Nephron progenitor cell (in vitro differentiated cells): ENCODE measurements around the gene MACIR.

Experiments used
- DNase-seq: peaks from one replicate; pipeline ENCODE4 v3.0.0; 2021
- H3K27ac Mint-ChIP-seq: 2 replicates; pipeline ENCODE4 v1.8.0; 2021; ENCODE audit warnings: mild to moderate bottlenecking, moderate library complexity, mixed read lengths
- H3K27me3 Mint-ChIP-seq: 2 replicates; pipeline ENCODE4 v1.8.0; 2021; ENCODE audit warnings: mild to moderate bottlenecking, low read depth, mixed read lengths; ENCODE audit not compliant: poor library complexity
- H3K36me3 Mint-ChIP-seq: 2 replicates; pipeline ENCODE4 v1.8.0; 2021; ENCODE audit warnings: low read depth, mixed read lengths
- H3K4me1 Mint-ChIP-seq: 2 replicates; pipeline ENCODE4 v1.8.0; 2021; ENCODE audit warnings: mixed read lengths
- H3K4me3 Mint-ChIP-seq: 2 replicates; pipeline ENCODE4 v1.8.0; 2021; ENCODE audit warnings: mild to moderate bottlenecking, moderate library complexity, mixed read lengths
- H3K9me3 Mint-ChIP-seq: 2 replicates; pipeline ENCODE4 v1.8.0; 2021; ENCODE audit warnings: mild to moderate bottlenecking, moderate library complexity, mixed read lengths
- CTCF ChIP-seq: fragments of 200-600 bp; sonication (generic); IDR thresholded peaks from 2 replicates; pipeline ENCODE4 v1.5.0; 2021; ENCODE audit warnings: antibody characterized with exemption

The MACIR gene

GRCh38 chr5:103271570-103272289, 13.2 kb downstream of the MACIR start:
- DNase-seq: no peak
- Mint-ChIP-seq H3K27me3 (no peaks in the 10 kb centered on the region), H3K9me3 (no peaks in the 10 kb centered on the region), H3K4me1 (no peaks in the 10 kb centered on the region), H3K27ac (no peak overlapping the region), H3K4me3 (no peak overlapping the region), H3K36me3 (peaks cover 21% of the 10 kb centered on the region)
- no peak for TF ChIP-seq CTCF

DNA sequence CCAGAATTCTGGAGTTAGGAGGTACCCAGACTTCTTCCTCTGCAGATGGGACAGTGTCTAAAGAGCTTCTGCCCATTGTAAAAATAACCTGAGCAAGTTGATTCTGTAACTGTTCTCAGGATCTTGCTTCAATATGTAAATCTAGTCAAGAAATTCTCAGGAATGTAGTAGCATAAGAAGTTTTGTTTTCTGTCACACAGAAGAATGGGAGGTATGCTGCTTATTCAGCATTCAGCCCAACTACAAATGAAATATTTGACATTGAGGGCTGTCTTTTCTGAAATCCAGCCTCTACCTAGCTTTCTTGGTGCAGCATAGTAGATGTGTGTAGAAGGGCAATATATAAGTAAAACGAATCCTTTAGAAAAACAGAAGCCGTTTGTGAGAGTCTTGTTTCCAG, 13.8 kb downstream of the MACIR start:
- Mint-ChIP-seq H3K9me3 (no peaks in the 10 kb centered on the region), H3K4me3 (no peak overlapping the region), H3K36me3 (peaks cover 21% of the 10 kb centered on the region), H3K27ac (no peak overlapping the region), H3K27me3 (no peaks in the 10 kb centered on the region), H3K4me1 (no peaks in the 10 kb centered on the region)
- DNase-seq: no peak
- no peak for TF ChIP-seq CTCF

DNA sequence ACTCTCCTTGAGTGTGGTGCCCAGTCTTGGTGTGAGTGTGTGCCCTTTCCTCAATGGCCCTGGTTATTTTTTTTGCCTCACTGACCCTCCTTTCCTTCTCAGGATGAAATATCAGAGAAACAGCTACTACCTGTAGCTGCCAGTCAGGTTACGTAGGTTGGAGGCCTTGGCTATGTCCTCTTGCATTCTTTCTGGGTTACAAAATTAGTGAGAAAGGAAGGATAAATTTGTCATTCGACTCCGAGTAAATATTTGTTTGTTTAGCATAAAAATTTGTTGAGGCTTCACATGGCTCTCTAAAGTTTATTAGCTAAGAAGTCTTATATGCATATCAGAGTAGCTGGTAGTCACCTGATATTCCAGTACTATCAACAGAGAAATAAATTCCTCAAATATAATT, 15.4 kb downstream of the MACIR start:
- no peak overlapping the region for H3K27ac Mint-ChIP-seq
- TF ChIP-seq CTCF: no peak
- no peaks in the 10 kb centered on the region for H3K4me1 Mint-ChIP-seq
- peaks cover 16% of the 10 kb centered on the region for H3K36me3 Mint-ChIP-seq
- no peak for DNase-seq
- no peak overlapping the region for H3K4me3 Mint-ChIP-seq
- no peaks in the 10 kb centered on the region for H3K9me3 Mint-ChIP-seq
- no peaks in the 10 kb centered on the region for H3K27me3 Mint-ChIP-seq

DNA sequence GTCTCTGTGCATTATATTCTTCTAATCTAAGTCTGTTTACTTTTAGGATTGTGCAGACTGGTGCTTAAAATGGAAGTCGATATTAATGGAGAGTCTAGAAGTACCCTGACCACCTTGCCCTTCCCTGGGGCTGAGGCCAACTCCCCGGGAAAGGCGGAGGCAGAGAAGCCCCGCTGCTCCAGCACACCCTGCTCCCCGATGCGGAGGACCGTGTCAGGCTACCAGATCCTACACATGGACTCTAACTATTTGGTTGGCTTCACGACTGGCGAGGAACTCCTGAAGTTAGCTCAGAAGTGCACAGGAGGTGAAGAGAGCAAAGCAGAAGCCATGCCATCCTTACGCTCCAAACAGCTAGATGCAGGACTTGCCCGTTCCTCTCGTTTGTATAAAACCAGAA, 17.3 kb downstream of the MACIR start:
- H3K4me1 Mint-ChIP-seq: no peaks in the 10 kb centered on the region
- H3K36me3 Mint-ChIP-seq: peaks cover 33% of the 10 kb centered on the region
- no peaks in the 10 kb centered on the region for H3K27me3 Mint-ChIP-seq
- no peak for DNase-seq
- no peak overlapping the region for H3K27ac Mint-ChIP-seq
- no peak overlapping the region for H3K4me3 Mint-ChIP-seq
- TF ChIP-seq CTCF: no peak
- H3K9me3 Mint-ChIP-seq: no peaks in the 10 kb centered on the region

- no peak for TF ChIP-seq CTCF
- H3K9me3 Mint-ChIP-seq: no peaks in the 10 kb centered on the region
- H3K27ac Mint-ChIP-seq: no peak overlapping the region
- no peak for DNase-seq
- no peaks in the 10 kb centered on the region for H3K27me3 Mint-ChIP-seq
- no peaks in the 10 kb centered on the region for H3K4me1 Mint-ChIP-seq
- no peak overlapping the region for H3K4me3 Mint-ChIP-seq
- H3K36me3 Mint-ChIP-seq: peaks cover 36% of the 10 kb centered on the region
Observed at GRCh38 chr5:103280967-103281366, 22.4 kb downstream of the MACIR start.

GRCh38 chr5:103283120-103283519, 24.6 kb downstream of the MACIR start:
- Mint-ChIP-seq H3K4me1 (no peaks in the 10 kb centered on the region), H3K36me3 (peaks cover 29% of the 10 kb centered on the region), H3K4me3 (no peak overlapping the region), H3K27ac (no peak overlapping the region), H3K9me3 (no peaks in the 10 kb centered on the region), H3K27me3 (no peaks in the 10 kb centered on the region)
- TF ChIP-seq CTCF: no peak
- no peak for DNase-seq
